ENCODE data around the gene TRIM62.

- TF ChIP-seq, protein P1, sequence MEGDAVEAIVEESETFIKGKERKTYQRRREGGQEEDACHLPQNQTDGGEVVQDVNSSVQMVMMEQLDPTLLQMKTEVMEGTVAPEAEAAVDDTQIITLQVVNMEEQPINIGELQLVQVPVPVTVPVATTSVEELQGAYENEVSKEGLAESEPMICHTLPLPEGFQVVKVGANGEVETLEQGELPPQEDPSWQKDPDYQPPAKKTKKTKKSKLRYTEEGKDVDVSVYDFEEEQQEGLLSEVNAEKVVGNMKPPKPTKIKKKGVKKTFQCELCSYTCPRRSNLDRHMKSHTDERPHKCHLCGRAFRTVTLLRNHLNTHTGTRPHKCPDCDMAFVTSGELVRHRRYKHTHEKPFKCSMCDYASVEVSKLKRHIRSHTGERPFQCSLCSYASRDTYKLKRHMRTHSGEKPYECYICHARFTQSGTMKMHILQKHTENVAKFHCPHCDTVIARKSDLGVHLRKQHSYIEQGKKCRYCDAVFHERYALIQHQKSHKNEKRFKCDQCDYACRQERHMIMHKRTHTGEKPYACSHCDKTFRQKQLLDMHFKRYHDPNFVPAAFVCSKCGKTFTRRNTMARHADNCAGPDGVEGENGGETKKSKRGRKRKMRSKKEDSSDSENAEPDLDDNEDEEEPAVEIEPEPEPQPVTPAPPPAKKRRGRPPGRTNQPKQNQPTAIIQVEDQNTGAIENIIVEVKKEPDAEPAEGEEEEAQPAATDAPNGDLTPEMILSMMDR (IDR thresholded peaks at IDR 0.05; ENCODE audit: insufficient read depth, low read length, poor library complexity, severe bottlenecking), result no peak
- TF ChIP-seq EZH2phosphoT487 (conservative IDR thresholded peaks at IDR 0.05; ENCODE audit: low read length), result no peak
Observed at GRCh38 chr1:33186936-33187335, 5.1 kb upstream of the TRIM62 start.
